Muscle layer of colon (tissue), 2 donors: Measurements from ENCODE around the gene CD2.

Experiments used
- H3K27ac ChIP-seq: one replicate; pipeline ENCODE4 v1.7.0; 2013; ENCODE audit warnings: low read depth, mild to moderate bottlenecking, low read length, moderate library complexity
- H3K27me3 ChIP-seq, 2 donors: one replicate each; pipeline ENCODE4 v1.7.0; 2013; ENCODE audit warnings: low read length in 2 of 2, mild to moderate bottlenecking in 2 of 2; ENCODE audit not compliant: insufficient read depth in 2 of 2, control insufficient read depth in 1 of 2
- H3K36me3 ChIP-seq: one replicate; pipeline ENCODE4 v1.7.0; 2013; ENCODE audit warnings: mild to moderate bottlenecking, low read length; ENCODE audit not compliant: insufficient read depth
- H3K4me1 ChIP-seq: one replicate; pipeline ENCODE4 v1.7.0; 2013; ENCODE audit warnings: mild to moderate bottlenecking, low read length; ENCODE audit not compliant: insufficient read depth
- H3K4me3 ChIP-seq, 2 donors: one replicate each; pipeline ENCODE4 v1.7.0; 2013; ENCODE audit warnings: low read length in 2 of 2, low read depth in 1 of 2, mild to moderate bottlenecking in 1 of 2, moderate library complexity in 1 of 2
- H3K9ac ChIP-seq: one replicate; pipeline ENCODE4 v1.7.0; 2013; ENCODE audit warnings: low read length
- H3K9me3 ChIP-seq: one replicate; pipeline ENCODE4 v1.7.0; 2013; ENCODE audit warnings: mild to moderate bottlenecking, low read length
- donor health status: abdominal sarcoma.
- donor health status: Adenocarcinoma of cecum.

CD2 gene

DNA sequence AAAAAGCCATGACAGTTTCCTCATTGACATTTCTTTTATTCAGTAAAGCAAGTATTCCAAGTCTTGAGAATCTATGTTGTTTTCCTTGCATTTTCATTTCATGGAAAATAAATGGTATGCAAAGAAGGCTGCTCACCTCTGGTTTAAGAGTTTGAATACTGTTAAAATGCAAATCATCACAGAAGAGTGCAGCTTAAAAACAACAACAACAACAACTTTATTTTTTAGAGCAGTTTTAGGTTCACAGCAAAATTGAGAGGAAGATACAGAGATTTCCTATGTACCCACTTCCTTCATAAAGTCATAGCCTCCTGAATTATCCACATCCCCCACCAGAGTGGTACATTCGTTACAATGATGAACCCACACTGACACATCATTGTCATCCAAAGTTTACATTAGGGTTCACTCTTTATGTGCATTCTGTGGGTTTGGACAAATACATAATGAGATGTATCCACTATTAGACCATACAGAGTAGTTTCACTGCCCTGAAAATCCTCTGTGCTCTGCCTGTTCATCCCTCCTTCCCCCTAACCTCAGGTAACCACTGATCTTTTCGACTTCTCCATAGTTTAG lies 39.2 kb downstream of the CD2 start:
- Histone ChIP-seq H3K27ac (no peak overlapping the region), H3K9me3 (no peaks in the 10 kb centered on the region), H3K4me3 (no peak overlapping the region), H3K4me1 (no peaks in the 10 kb centered on the region), H3K27me3 (no peaks in the 10 kb centered on the region), H3K36me3 (no peaks in the 10 kb centered on the region), H3K9ac (no peak overlapping the region)

GRCh38 chr1:116794371-116794770 lies 40.1 kb downstream of the CD2 start:
- no peaks in the 10 kb centered on the region for H3K4me1 ChIP-seq
- H3K9ac ChIP-seq = no peak overlapping the region
- no peaks in the 10 kb centered on the region for H3K9me3 ChIP-seq
- H3K27me3 ChIP-seq = no peaks in the 10 kb centered on the region
- H3K4me3 ChIP-seq = no peak overlapping the region
- no peaks in the 10 kb centered on the region for H3K36me3 ChIP-seq
- H3K27ac ChIP-seq = no peak overlapping the region

DNA sequence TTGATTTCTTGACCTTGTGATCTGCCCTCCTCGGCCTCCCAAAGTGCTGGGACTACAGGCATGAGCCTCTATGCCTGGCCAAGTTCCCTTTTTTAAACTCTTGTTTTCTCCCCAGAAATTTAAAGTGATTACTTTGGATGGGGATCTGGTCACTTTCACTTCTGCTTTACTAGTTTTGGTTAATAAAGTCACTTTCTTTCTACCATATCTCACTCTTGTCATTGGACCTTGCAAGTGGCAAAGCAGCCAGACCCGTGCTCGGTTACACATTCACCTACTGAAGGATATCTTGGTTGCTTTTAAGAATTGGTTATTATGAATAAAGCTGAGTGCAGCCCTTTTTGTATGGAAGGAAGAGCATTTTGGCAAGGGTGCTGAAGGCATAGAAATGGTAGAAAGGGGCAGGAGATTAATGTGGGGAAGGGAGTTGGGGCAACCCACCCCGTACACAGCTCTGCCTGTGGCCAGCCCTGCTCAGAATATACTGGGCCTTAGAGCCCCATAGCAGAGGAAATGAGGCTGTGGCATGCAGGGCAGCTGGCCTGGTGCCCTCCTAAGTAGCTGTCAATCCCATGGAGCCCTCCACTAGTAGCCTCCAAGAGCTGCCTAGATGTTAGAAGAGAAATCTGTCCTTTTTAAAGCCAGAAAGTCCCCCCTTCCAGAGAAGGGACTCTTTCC lies 40.7 kb downstream of the CD2 start:
- Histone ChIP-seq H3K36me3 (no peaks in the 10 kb centered on the region), H3K9me3 (no peaks in the 10 kb centered on the region), H3K27me3 (no peaks in the 10 kb centered on the region), H3K9ac (no peak overlapping the region), H3K4me1 (no peaks in the 10 kb centered on the region), H3K27ac (no peak overlapping the region), H3K4me3 (no peak overlapping the region)

DNA sequence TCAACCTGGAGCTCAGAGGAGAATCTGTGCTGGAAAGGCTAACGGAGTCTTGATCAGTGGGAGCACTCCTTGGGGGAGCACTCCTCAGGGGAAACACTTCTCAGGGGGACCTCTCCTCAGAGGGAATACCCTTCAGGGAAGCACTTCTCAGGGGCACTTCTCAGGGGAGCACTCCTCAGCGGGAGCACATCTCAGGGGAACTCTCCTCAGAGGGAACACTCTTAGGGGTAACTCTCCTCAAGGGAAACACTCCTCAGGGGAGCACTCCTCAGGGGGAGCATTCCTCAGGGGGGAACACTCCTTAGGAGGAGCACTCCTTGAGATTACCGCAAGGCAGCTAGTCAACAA lies 41.2 kb downstream of the CD2 start:
- Histone ChIP-seq H3K4me3 (no peak overlapping the region), H3K9me3 (no peaks in the 10 kb centered on the region), H3K27me3 (no peaks in the 10 kb centered on the region), H3K4me1 (no peaks in the 10 kb centered on the region), H3K27ac (no peak overlapping the region), H3K36me3 (no peaks in the 10 kb centered on the region), H3K9ac (no peak overlapping the region)

- no peaks in the 10 kb centered on the region for H3K9me3 ChIP-seq
- H3K27ac ChIP-seq = no peak overlapping the region
- H3K27me3 ChIP-seq = no peaks in the 10 kb centered on the region
- H3K4me1 ChIP-seq = no peaks in the 10 kb centered on the region
- no peak overlapping the region for H3K4me3 ChIP-seq
- no peaks in the 10 kb centered on the region for H3K36me3 ChIP-seq
- H3K9ac ChIP-seq = no peak overlapping the region
Measured at GRCh38 chr1:116804736-116805135, 50.5 kb downstream of the CD2 start.

DNA sequence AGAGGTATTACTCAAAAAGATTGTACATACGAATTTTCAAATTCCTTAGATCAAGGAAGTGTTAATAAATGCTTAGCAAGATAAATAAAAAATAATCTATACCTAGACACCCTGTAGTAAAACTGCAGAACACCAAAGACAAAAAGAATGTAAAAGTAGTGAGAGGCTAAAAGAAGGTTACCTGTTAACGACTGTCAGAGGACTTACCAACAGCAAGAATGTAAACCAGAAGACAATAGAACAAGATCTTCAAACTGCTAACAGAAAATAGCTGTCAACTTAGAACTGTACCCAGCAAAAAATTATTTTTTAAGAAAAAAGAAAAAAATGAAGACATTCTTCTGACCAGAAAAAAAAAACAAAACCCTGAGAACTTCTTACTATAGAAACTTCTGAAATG lies 51.2 kb downstream of the CD2 start:
- no peaks in the 10 kb centered on the region for H3K27me3 ChIP-seq
- H3K27ac ChIP-seq = no peak overlapping the region
- H3K4me3 ChIP-seq = no peak overlapping the region
- H3K9me3 ChIP-seq = no peaks in the 10 kb centered on the region
- no peaks in the 10 kb centered on the region for H3K4me1 ChIP-seq
- H3K36me3 ChIP-seq = no peaks in the 10 kb centered on the region
- H3K9ac ChIP-seq = no peak overlapping the region

- H3K4me3 ChIP-seq = no peak overlapping the region
- H3K4me1 ChIP-seq = no peaks in the 10 kb centered on the region
- no peaks in the 10 kb centered on the region for H3K9me3 ChIP-seq
- H3K9ac ChIP-seq = no peak overlapping the region
- H3K36me3 ChIP-seq = no peaks in the 10 kb centered on the region
- H3K27me3 ChIP-seq = no peaks in the 10 kb centered on the region
- H3K27ac ChIP-seq = no peak overlapping the region
Measured at GRCh38 chr1:116806245-116806644, 52.0 kb downstream of the CD2 start.

GRCh38 chr1:116806671-116807070 lies 52.4 kb downstream of the CD2 start:
- Histone ChIP-seq H3K27ac (no peak overlapping the region), H3K9ac (no peak overlapping the region), H3K27me3 (no peaks in the 10 kb centered on the region)

GRCh38 chr1:116807394-116808199 lies 53.4 kb downstream of the CD2 start:
- Histone ChIP-seq H3K27ac (no peak overlapping the region), H3K4me3 (no peak overlapping the region), H3K4me1 (no peaks in the 10 kb centered on the region), H3K9ac (no peak overlapping the region), H3K9me3 (no peaks in the 10 kb centered on the region), H3K27me3 (no peaks in the 10 kb centered on the region), H3K36me3 (no peaks in the 10 kb centered on the region)

More at GRCh38 chr1:116806671-116807070, 52.4 kb downstream of the CD2 start:
- H3K9me3 ChIP-seq = no peaks in the 10 kb centered on the region
- no peaks in the 10 kb centered on the region for H3K36me3 ChIP-seq
- H3K4me1 ChIP-seq = no peaks in the 10 kb centered on the region
- no peak overlapping the region for H3K4me3 ChIP-seq

GRCh38 chr1:116808200-116808847 lies 54.1 kb downstream of the CD2 start:
- H3K4me1 ChIP-seq = no peaks in the 10 kb centered on the region
- no peak overlapping the region for H3K27ac ChIP-seq
- no peaks in the 10 kb centered on the region for H3K9me3 ChIP-seq
- H3K4me3 ChIP-seq = no peak overlapping the region
- no peaks in the 10 kb centered on the region for H3K36me3 ChIP-seq
- no peaks in the 10 kb centered on the region for H3K27me3 ChIP-seq
- H3K9ac ChIP-seq = no peak overlapping the region

DNA sequence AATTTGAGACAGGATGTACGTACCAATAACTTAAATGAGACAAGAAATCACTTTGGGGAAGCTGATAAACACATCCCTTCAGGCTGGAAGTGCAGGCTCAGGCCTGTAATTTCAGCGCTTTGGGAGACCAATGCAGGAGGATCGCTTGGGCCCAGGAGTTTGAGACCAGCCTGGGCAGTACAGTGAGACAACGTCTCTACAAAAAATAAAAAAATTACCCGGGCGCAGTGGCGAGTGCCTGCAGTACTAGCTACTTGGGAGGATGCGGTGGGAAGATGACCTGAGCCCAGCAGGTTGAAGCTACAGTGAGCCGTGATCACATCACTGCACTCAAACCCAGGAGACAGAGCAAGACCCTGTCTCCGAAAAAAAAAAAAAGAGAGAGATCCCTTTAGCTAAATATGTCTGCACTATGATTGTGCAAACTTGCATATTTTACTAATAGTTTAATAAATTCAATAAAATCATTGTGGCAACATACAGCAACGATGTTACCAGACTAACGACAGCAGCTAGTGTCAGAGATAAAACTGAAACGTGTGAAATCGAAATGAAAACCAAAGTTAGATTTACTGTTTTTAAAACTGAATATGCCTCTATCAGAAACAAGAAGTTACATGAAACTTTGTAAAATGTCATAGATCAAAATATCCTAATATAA lies 54.7 kb downstream of the CD2 start:
- no peaks in the 10 kb centered on the region for H3K36me3 ChIP-seq
- no peak overlapping the region for H3K4me3 ChIP-seq
- H3K27me3 ChIP-seq = no peaks in the 10 kb centered on the region
- no peak overlapping the region for H3K9ac ChIP-seq
- H3K4me1 ChIP-seq = no peaks in the 10 kb centered on the region
- no peak overlapping the region for H3K27ac ChIP-seq
- no peaks in the 10 kb centered on the region for H3K9me3 ChIP-seq
